Calu3 (cell line): ENCODE measurements around the gene H1-8. TPM values are rescaled to one million over a fixed set of nuclear protein-coding genes. Genes with fewer than 3 reads are reported as not detected.

Experiments
- BruUV-seq: library from RNA; stranded (reverse); fragments of 400-500 nt; replicated peaks from 2 replicates; lab custom pipeline; 2021; lab: Mats Ljungman, UMichigan
- CTCF ChIA-PET: fragments of 300-600 bp; sonication (Branson Sonifier 250); formaldehyde crosslinking; loops from one replicate; lab custom pipeline; 2022; ENCODE audit warnings: antibody characterized with exemption; lab: Charles Lee
- DNase-seq: peaks from one replicate; pipeline ENCODE4 v3.0.0; 2022
- H3K27ac Mint-ChIP-seq: one replicate; pipeline ENCODE4 v1.8.0; 2022; ENCODE audit warnings: mixed read lengths; ENCODE audit not compliant: unreplicated experiment
- H3K27me3 Mint-ChIP-seq: one replicate; pipeline ENCODE4 v1.8.0; 2022; ENCODE audit warnings: mixed read lengths; ENCODE audit not compliant: unreplicated experiment
- H3K36me3 Mint-ChIP-seq: one replicate; pipeline ENCODE4 v1.8.0; 2022; ENCODE audit warnings: mild to moderate bottlenecking, moderate library complexity, mixed read lengths; ENCODE audit not compliant: insufficient read depth, unreplicated experiment
- H3K4me1 Mint-ChIP-seq: one replicate; pipeline ENCODE4 v1.8.0; 2022; ENCODE audit warnings: mild to moderate bottlenecking, low read depth, mixed read lengths; ENCODE audit not compliant: unreplicated experiment
- H3K4me3 Mint-ChIP-seq: one replicate; pipeline ENCODE4 v1.8.0; 2022; ENCODE audit warnings: mild to moderate bottlenecking, low read depth, moderate library complexity, mixed read lengths; ENCODE audit not compliant: unreplicated experiment
- H3K9me3 Mint-ChIP-seq: one replicate; pipeline ENCODE4 v1.8.0; 2022; ENCODE audit warnings: low read depth, mixed read lengths; ENCODE audit not compliant: unreplicated experiment
- CTCF ChIP-seq: fragments of 200-600 bp; IDR thresholded peaks from one replicate; pipeline ENCODE4 v1.8.0; 2022; ENCODE audit warnings: antibody characterized with exemption; ENCODE audit not compliant: unreplicated experiment
- intact Hi-C: fragments of 100-400 bp; cut with micrococcal nuclease; formaldehyde crosslinking; loops from one replicate; pipeline ENCODE4 v1.10.0; 2022; ENCODE audit not compliant: unreplicated experiment
- total RNA-seq: library from RNA; stranded (reverse); gene quantifications from 2 replicates; pipeline ENCODE4 v1.2.3, GENCODE V29; 2022

The H1-8 gene
- total RNA-seq, 1 experiment from 2014 or later = not detected

DNA sequence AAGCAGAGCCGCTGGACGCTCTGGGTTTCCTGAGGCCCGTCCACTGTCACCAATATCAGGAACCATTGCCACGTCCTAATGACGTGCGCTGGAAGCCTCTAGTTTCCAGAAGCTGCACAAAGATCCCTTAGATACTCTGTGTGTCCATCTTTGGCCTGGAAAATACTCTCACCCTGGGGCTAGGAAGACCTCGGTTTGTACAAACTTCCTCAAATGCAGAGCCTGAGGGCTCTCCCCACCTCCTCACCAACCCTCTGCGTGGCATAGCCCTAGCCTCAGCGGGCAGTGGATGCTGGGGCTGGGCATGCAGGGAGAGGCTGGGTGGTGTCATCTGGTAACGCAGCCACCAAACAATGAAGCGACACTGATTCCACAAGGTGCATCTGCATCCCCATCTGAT is 11.3 kb upstream of the H1-8 start:
- H3K4me1 Mint-ChIP-seq = peaks cover 8% of the 10 kb centered on the region
- intact Hi-C loops = no loop called here
- no peaks in the 10 kb centered on the region for H3K9me3 Mint-ChIP-seq
- H3K36me3 Mint-ChIP-seq = no peaks in the 10 kb centered on the region
- no peak for TF ChIP-seq CTCF
- H3K27me3 Mint-ChIP-seq = peaks cover 57% of the 10 kb centered on the region
- no peak for DNase-seq
- CTCF ChIA-PET = no interaction called here
- no TSS peak for BruUV-seq
- no peak overlapping the region for H3K4me3 Mint-ChIP-seq
- H3K27ac Mint-ChIP-seq = no peak overlapping the region

DNA sequence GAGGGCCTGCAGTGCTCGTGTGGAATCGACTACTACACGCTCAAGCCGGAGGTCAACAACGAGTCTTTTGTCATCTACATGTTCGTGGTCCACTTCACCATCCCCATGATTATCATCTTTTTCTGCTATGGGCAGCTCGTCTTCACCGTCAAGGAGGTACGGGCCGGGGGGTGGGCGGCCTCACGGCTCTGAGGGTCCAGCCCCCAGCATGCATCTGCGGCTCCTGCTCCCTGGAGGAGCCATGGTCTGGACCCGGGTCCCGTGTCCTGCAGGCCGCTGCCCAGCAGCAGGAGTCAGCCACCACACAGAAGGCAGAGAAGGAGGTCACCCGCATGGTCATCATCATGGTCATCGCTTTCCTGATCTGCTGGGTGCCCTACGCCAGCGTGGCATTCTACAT is 10.7 kb upstream of the H1-8 start:
- TF ChIP-seq CTCF = no peak

GRCh38 chr3:129533406-129533805 is 9.6 kb upstream of the H1-8 start:
- DNase-seq = no peak
- Mint-ChIP-seq H3K27me3 (peaks cover 52% of the 10 kb centered on the region), H3K36me3 (no peaks in the 10 kb centered on the region), H3K9me3 (no peaks in the 10 kb centered on the region), H3K4me3 (no peak overlapping the region), H3K27ac (no peak overlapping the region), H3K4me1 (peaks cover 8% of the 10 kb centered on the region)
- BruUV-seq = no TSS peak
- intact Hi-C loops = no loop called here
- CTCF ChIA-PET = no interaction called here
- no peak for TF ChIP-seq CTCF

More for the DNA sequence above, 10.7 kb upstream of the H1-8 start:
- intact Hi-C loops = no loop called here
- Mint-ChIP-seq H3K9me3 (no peaks in the 10 kb centered on the region), H3K4me1 (peaks cover 8% of the 10 kb centered on the region), H3K27ac (no peak overlapping the region), H3K27me3 (peaks cover 52% of the 10 kb centered on the region), H3K36me3 (no peaks in the 10 kb centered on the region), H3K4me3 (no peak overlapping the region)
- no TSS peak for BruUV-seq
- CTCF ChIA-PET = no interaction called here
- no peak for DNase-seq

DNA sequence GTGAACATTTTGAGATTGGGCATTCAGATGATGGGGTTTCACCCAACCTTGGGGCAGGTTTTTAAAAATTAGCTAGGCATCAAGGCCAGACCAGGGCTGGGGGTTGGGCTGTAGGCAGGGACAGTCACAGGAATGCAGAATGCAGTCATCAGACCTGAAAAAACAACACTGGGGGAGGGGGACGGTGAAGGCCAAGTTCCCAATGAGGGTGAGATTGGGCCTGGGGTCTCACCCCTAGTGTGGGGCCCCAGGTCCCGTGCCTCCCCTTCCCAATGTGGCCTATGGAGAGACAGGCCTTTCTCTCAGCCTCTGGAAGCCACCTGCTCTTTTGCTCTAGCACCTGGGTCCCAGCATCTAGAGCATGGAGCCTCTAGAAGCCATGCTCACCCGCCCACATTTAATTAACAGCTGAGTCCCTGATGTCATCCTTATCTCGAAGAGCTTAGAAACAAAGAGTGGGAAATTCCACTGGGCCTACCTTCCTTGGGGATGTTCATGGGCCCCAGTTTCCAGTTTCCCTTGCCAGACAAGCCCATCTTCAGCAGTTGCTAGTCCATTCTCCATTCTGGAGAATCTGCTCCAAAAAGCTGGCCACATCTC is 8.4 kb upstream of the H1-8 start:
- intact Hi-C loops = no loop called here
- BruUV-seq = no TSS peak
- Mint-ChIP-seq H3K36me3 (no peaks in the 10 kb centered on the region), H3K4me1 (peaks cover 8% of the 10 kb centered on the region), H3K9me3 (no peaks in the 10 kb centered on the region), H3K4me3 (no peak overlapping the region), H3K27ac (no peak overlapping the region), H3K27me3 (peaks cover 48% of the 10 kb centered on the region)
- CTCF ChIA-PET = interaction anchor here (0.6 kb wide), 1 partner anchor 33 kb away, joined by 4 read pairs; no protein-coding TSS in a partner anchor
- no peak for TF ChIP-seq CTCF
- DNase-seq = no peak
